IPS-18a (cell line): Measurements from ENCODE around the gene MYBPH.

Experiments
- H3K27ac ChIP-seq: one replicate; pipeline ENCODE4 v1.5.1; 2013; ENCODE audit warnings: low read length
- H3K27me3 ChIP-seq: one replicate; pipeline ENCODE4 v1.6.1; 2013; ENCODE audit warnings: mild to moderate bottlenecking, low read length; ENCODE audit not compliant: control insufficient read depth, insufficient read depth
- H3K36me3 ChIP-seq: one replicate; pipeline ENCODE4 v1.6.1; 2013; ENCODE audit warnings: low read depth, low read length; ENCODE audit not compliant: control insufficient read depth
- H3K4me1 ChIP-seq: one replicate; pipeline ENCODE4 v1.6.1; 2013; ENCODE audit warnings: low read depth, low read length; ENCODE audit not compliant: control insufficient read depth
- H3K4me3 ChIP-seq: one replicate; pipeline ENCODE4 v1.5.1; 2013; ENCODE audit warnings: low read length
- H3K9ac ChIP-seq: one replicate; pipeline ENCODE4 v1.6.1; 2013; ENCODE audit warnings: mild to moderate bottlenecking, low read length, moderate library complexity
- H3K9me3 ChIP-seq: one replicate; pipeline ENCODE4 v1.6.1; 2013; ENCODE audit warnings: low read depth, low read length; ENCODE audit not compliant: control insufficient read depth

MYBPH gene

DNA sequence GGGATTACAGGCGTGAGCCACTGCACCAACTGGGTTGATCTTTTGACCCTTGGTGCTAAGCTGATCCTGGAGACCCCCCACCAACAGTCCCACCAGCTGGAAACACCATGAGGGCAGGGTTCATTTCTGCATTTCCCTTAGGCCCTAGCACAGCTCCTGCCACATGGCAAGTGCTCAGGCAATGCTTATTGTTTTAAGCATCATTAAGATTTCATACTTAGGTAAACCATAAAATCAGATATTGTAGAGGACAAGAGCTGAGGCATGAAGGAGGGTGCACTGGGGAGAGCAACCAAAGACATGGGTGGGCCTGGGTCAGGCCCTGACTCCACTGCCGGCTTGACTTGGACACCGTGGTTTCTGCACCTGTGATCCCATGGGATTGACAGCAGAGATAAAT lies 36.2 kb upstream of the MYBPH start:
- Histone ChIP-seq H3K36me3 (no peaks in the 10 kb centered on the region), H3K27me3 (no peaks in the 10 kb centered on the region), H3K9ac (no peak overlapping the region), H3K27ac (no peak overlapping the region), H3K4me3 (no peak overlapping the region), H3K4me1 (peaks cover 5% of the 10 kb centered on the region), H3K9me3 (no peaks in the 10 kb centered on the region)

DNA sequence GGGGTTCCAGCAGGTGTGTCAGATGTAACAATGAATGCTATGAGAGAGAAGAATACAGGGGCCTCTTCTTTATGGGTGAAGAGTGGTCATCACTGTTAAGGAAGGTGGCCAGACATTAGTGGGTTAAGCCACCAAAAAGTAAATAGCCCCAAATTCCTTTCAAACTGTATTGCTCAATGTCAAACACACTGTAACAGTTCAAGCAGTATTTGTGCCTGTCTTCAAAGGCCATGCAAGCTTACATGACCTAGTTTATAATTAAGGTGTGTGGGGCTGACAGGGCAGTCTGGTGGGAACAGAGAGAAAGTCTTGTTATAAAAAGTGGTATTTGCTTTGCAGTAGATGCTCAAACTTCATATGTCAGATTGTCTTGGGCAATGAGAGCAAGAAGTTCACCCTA lies 35.4 kb upstream of the MYBPH start:
- no peak overlapping the region for H3K4me3 ChIP-seq
- no peaks in the 10 kb centered on the region for H3K36me3 ChIP-seq

DNA sequence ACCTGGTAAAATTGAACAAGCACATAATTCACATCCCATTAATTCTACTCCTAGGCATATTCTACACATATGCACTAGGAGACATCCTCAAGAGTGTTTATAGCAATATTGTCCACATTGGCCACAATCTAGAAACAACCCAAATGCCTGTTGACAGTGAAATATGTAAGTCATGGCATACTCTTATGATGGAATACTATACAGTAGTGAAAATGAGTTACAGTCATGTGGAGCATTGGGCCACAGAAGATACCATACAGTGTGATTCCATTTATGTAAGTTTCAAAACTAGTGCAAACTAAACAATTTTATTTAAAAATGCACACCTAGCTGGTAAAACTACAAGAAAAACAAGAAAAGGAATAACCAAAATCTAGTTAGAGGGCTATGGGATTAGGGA lies 34.7 kb upstream of the MYBPH start:
- Histone ChIP-seq H3K4me1 (no peaks in the 10 kb centered on the region), H3K9me3 (no peaks in the 10 kb centered on the region), H3K9ac (no peak overlapping the region), H3K4me3 (no peak overlapping the region), H3K36me3 (no peaks in the 10 kb centered on the region), H3K27ac (no peak overlapping the region), H3K27me3 (no peaks in the 10 kb centered on the region)

More for the DNA sequence above, 35.4 kb upstream of the MYBPH start:
- H3K9ac ChIP-seq = no peak overlapping the region
- peaks cover 3% of the 10 kb centered on the region for H3K4me1 ChIP-seq
- no peaks in the 10 kb centered on the region for H3K9me3 ChIP-seq
- H3K27me3 ChIP-seq = no peaks in the 10 kb centered on the region
- H3K27ac ChIP-seq = no peak overlapping the region

- no peaks in the 10 kb centered on the region for H3K36me3 ChIP-seq
- no peaks in the 10 kb centered on the region for H3K27me3 ChIP-seq
- H3K4me3 ChIP-seq = no peak overlapping the region
- H3K27ac ChIP-seq = no peak overlapping the region
- no peaks in the 10 kb centered on the region for H3K4me1 ChIP-seq
- no peaks in the 10 kb centered on the region for H3K9me3 ChIP-seq
- no peak overlapping the region for H3K9ac ChIP-seq
These were observed 32.6 kb upstream of the MYBPH start for GRCh38 chr1:203208181-203208580.

DNA sequence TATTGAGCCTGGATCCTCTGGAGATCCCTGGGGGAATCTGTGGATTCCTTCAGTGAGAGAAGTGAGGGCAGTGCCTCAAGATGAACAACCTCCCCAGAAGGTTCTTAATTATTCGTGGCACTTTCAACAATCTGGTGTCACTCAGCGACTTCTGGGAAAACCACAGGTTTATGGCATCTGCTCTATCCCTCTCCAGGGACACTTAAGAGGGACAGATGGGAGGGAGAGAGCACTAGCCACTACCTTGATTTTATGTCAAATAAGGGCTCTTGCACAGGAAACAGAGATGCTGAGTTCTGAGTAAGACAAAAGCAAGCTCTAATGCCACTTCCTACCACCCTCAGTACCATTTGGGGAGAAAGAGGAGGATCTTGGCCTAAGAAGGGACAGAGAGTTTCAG lies 32.1 kb upstream of the MYBPH start:
- Histone ChIP-seq H3K4me3 (no peak overlapping the region), H3K27ac (no peak overlapping the region), H3K36me3 (no peaks in the 10 kb centered on the region), H3K9me3 (no peaks in the 10 kb centered on the region), H3K9ac (no peak overlapping the region), H3K27me3 (no peaks in the 10 kb centered on the region), H3K4me1 (no peaks in the 10 kb centered on the region)

GRCh38 chr1:203206129-203206687 lies 30.6 kb upstream of the MYBPH start:
- Histone ChIP-seq H3K4me1 (no peaks in the 10 kb centered on the region), H3K27ac (no peak overlapping the region), H3K9me3 (no peaks in the 10 kb centered on the region), H3K27me3 (no peaks in the 10 kb centered on the region), H3K36me3 (no peaks in the 10 kb centered on the region), H3K9ac (no peak overlapping the region), H3K4me3 (no peak overlapping the region)

- Histone ChIP-seq H3K4me1 (no peaks in the 10 kb centered on the region), H3K27me3 (no peaks in the 10 kb centered on the region), H3K4me3 (no peak overlapping the region), H3K27ac (no peak overlapping the region), H3K36me3 (no peaks in the 10 kb centered on the region), H3K9me3 (no peaks in the 10 kb centered on the region), H3K9ac (no peak overlapping the region)
These were observed 29.1 kb upstream of the MYBPH start for GRCh38 chr1:203204756-203205155.

- Histone ChIP-seq H3K27me3 (no peaks in the 10 kb centered on the region), H3K4me3 (no peak overlapping the region), H3K9ac (no peak overlapping the region), H3K4me1 (no peaks in the 10 kb centered on the region), H3K9me3 (no peaks in the 10 kb centered on the region), H3K36me3 (no peaks in the 10 kb centered on the region), H3K27ac (no peak overlapping the region)
These were observed 27.0 kb upstream of the MYBPH start for GRCh38 chr1:203202431-203203245.

DNA sequence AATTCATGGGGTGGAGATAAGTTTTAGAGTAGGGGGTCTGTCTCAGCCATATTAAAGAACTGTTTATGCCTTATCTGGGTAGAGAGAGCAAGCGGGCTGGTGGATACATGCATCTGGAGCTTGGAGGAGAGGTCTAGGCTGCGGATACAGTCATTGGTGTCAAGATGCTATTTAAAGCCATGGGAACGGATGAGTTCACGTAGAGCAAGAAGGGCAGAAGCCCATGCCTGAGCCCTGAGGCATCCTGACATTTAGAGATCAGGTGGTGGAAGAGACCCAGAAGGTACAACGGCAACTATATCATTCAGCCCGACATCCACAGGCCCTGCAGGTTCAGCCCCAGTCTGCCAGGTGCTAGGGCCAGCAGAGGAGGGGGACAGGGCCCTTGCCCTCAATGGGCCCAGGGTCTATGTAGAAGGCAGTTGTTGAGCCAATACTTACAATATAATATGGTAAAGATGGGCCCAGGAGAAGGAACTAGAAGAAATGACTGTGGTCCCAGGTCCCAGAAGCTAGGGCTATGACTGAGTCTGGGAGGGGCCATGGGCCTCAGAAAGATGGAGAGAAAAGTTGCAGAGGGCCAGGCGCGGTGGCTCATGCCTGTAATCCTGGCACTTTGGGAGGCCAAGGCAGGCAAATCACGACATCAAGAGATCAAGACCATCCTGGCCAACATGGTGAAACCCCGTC lies 26.0 kb upstream of the MYBPH start:
- H3K9ac ChIP-seq = no peak overlapping the region
- no peak overlapping the region for H3K27ac ChIP-seq
- H3K27me3 ChIP-seq = no peaks in the 10 kb centered on the region
- H3K4me3 ChIP-seq = no peak overlapping the region
- no peaks in the 10 kb centered on the region for H3K4me1 ChIP-seq
- no peaks in the 10 kb centered on the region for H3K9me3 ChIP-seq
- H3K36me3 ChIP-seq = no peaks in the 10 kb centered on the region

- Histone ChIP-seq H3K27me3 (no peaks in the 10 kb centered on the region), H3K4me3 (no peak overlapping the region), H3K27ac (no peak overlapping the region), H3K9ac (no peak overlapping the region), H3K36me3 (no peaks in the 10 kb centered on the region), H3K9me3 (no peaks in the 10 kb centered on the region), H3K4me1 (no peaks in the 10 kb centered on the region)
These were observed 25.3 kb upstream of the MYBPH start for GRCh38 chr1:203200916-203201315.

DNA sequence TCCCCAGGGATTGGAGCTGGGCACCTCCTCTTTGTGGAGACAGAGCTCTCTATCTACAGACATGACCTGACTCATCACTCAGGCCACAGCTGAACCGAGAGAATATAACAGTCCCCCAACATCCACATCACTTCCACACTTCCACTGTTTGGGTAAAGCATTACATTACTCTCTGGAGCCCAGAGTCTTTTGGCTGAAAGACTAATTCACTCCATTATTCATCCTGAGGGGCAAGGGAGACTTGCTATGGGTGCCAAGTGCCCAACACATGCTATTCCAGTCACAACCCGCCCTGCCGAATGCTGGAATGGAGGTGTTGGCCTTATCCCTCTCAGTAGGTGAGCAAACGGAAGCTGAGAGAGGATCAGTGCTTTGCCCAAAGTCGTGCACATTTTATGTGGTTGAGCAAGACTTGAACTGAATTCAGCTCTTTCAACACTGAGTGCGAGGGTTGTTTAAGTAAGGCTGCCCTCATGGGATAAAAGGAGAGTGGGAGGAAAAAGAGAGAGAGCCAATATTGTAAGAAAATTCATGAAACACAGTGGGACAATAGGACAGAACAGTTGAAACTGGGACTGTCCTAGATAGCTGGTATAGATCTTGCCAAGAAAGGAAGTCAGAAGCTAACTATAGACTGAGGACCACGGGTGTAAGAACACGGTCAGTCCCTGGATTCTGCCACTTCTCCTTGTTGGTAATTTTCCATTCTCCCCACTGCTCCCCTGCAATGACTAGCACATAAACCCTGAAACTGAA lies 24.4 kb upstream of the MYBPH start:
- Histone ChIP-seq H3K9me3 (no peaks in the 10 kb centered on the region), H3K36me3 (no peaks in the 10 kb centered on the region), H3K27me3 (no peaks in the 10 kb centered on the region), H3K27ac (no peak overlapping the region), H3K9ac (no peak overlapping the region), H3K4me3 (no peak overlapping the region), H3K4me1 (no peaks in the 10 kb centered on the region)
